Glutamatergic neuron (in vitro differentiated cells): Measurements from ENCODE around the gene ATRN. TPM values are rescaled to one million over a fixed set of nuclear protein-coding genes. Genes with fewer than 3 reads are reported as not detected.

Experiments used
- DNase-seq: peaks from one replicate; pipeline ENCODE4 v3.0.0; 2022
- H3K27ac Mint-ChIP-seq: one replicate; pipeline ENCODE4 v1.8.0; 2020; ENCODE audit warnings: mild to moderate bottlenecking, mixed read lengths, inconsistent platforms; ENCODE audit not compliant: unreplicated experiment
- H3K27me3 Mint-ChIP-seq: one replicate; pipeline ENCODE4 v1.8.0; 2020; ENCODE audit warnings: mild to moderate bottlenecking, moderate library complexity, mixed read lengths, inconsistent platforms; ENCODE audit not compliant: unreplicated experiment
- H3K36me3 Mint-ChIP-seq: one replicate; pipeline ENCODE4 v1.8.0; 2020; ENCODE audit warnings: mild to moderate bottlenecking, mixed read lengths, inconsistent platforms; ENCODE audit not compliant: unreplicated experiment
- H3K4me1 Mint-ChIP-seq: one replicate; pipeline ENCODE4 v1.8.0; 2020; ENCODE audit warnings: mild to moderate bottlenecking, low read depth, mixed read lengths, inconsistent platforms; ENCODE audit not compliant: unreplicated experiment
- H3K4me3 Mint-ChIP-seq: one replicate; pipeline ENCODE4 v1.8.0; 2020; ENCODE audit warnings: mild to moderate bottlenecking, mixed read lengths, inconsistent platforms; ENCODE audit not compliant: unreplicated experiment
- H3K9me3 Mint-ChIP-seq: one replicate; pipeline ENCODE4 v1.8.0; 2020; ENCODE audit warnings: mild to moderate bottlenecking, moderate library complexity, mixed read lengths, inconsistent platforms; ENCODE audit not compliant: unreplicated experiment
- total RNA-seq: library from RNA; stranded (reverse); fragmentation: NEBNext Ultra II Directional; extraction: Animal tissue kit (Norgen Biotek cat#: 25700); gene quantifications from one replicate; pipeline ENCODE4 v1.2.1, GENCODE V29; 2021; ENCODE audit not compliant: unreplicated experiment
- TF ChIP-seq, protein P1 (sequence below): fragments of 200-600 bp; sonication (generic); IDR thresholded peaks from one replicate; pipeline ENCODE4 v1.5.0; 2021; ENCODE audit not compliant: partially characterized antibody, unreplicated experiment

The ATRN gene
- total RNA-seq, 1 donor from 2014 or later = 31.1 TPM

DNA sequence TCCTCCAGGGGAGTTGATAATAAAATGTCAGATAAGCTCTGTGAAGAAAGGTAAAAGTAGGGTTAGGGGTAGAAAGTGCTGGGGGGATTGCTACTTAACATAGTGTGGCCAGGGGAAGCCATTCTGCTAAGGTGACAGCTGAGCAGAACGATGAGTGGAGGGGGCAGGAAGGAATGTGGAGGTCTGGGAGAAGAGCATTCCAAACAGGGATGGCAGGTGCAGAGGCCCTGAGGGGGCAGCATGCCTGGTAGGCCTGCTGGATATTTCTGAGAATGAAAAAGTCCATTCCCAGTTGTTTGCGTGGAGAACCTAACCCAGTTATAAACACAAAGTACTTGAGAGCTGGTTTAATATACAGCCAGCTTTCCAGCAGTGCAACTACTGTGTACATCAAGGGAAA lies 183.1 kb downstream of the ATRN start:
- Mint-ChIP-seq H3K9me3 (no peaks in the 10 kb centered on the region), H3K36me3 (no peaks in the 10 kb centered on the region), H3K4me1 (peaks cover 15% of the 10 kb centered on the region), H3K4me3 (no peak overlapping the region), H3K27ac (no peak overlapping the region), H3K27me3 (peaks cover under 1% of the 10 kb centered on the region)
- DNase-seq = no peak
- TF ChIP-seq, protein P1, sequence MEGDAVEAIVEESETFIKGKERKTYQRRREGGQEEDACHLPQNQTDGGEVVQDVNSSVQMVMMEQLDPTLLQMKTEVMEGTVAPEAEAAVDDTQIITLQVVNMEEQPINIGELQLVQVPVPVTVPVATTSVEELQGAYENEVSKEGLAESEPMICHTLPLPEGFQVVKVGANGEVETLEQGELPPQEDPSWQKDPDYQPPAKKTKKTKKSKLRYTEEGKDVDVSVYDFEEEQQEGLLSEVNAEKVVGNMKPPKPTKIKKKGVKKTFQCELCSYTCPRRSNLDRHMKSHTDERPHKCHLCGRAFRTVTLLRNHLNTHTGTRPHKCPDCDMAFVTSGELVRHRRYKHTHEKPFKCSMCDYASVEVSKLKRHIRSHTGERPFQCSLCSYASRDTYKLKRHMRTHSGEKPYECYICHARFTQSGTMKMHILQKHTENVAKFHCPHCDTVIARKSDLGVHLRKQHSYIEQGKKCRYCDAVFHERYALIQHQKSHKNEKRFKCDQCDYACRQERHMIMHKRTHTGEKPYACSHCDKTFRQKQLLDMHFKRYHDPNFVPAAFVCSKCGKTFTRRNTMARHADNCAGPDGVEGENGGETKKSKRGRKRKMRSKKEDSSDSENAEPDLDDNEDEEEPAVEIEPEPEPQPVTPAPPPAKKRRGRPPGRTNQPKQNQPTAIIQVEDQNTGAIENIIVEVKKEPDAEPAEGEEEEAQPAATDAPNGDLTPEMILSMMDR = no peak

DNA sequence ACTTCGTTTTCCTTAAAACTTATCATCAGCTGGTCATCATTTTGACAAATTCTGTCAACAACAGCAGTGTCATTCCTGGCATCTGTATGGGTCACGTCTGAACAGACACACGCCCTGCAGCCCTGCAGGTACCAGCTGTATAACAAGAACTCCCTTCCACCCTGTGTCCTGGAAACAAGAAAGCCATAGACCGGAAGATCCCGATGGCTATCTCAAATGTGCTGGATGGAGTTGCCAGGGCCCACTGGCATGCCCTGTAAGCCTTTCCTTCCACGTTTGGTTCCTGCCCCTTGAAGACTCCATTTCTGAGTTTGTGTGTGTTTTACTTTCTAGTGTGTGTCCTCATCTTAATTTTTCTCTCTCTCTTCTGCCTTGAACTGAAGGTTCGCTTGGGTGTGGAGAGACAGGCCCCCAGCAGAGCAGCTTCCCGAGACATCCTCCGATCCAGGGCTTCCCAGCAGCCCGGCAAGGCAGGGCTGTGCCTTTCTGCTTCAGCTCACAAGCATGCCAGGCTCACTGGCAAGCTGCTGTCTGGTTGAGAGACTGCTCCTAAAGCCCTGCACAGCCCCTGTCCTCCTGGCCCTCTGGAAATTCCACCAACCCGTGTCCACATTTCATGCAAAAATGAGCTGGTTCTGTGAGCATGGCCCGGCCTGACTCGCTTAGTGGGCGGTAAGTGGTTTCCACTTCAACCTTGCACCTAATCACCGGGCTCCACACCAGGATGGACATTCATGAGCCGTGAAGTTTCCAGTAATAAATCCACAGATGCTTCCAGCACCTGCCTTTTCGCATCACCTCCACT lies 183.7 kb downstream of the ATRN start:
- H3K27ac Mint-ChIP-seq = no peak overlapping the region
- no peak for DNase-seq
- TF ChIP-seq, protein P1 = no peak
- peaks cover 2% of the 10 kb centered on the region for H3K9me3 Mint-ChIP-seq
- peaks cover 4% of the 10 kb centered on the region for H3K27me3 Mint-ChIP-seq
- H3K4me1 Mint-ChIP-seq = peaks cover 16% of the 10 kb centered on the region
- no peak overlapping the region for H3K4me3 Mint-ChIP-seq
- H3K36me3 Mint-ChIP-seq = no peaks in the 10 kb centered on the region

DNA sequence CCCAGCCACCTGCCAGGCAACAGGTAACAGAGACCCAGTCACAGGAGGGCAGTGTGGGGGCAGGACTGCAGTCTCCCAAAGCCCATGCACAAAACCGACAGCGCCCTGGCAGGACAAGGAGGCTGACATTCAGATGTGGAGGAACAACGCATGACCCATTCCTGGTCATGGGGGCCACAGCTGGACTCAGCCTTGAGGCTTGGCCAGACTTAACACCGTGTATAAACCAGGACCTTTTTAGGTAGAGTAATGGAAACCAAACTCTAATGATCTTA lies 184.2 kb downstream of the ATRN start:
- TF ChIP-seq, protein P1 = no peak
- peaks cover 16% of the 10 kb centered on the region for H3K4me1 Mint-ChIP-seq
- H3K4me3 Mint-ChIP-seq = no peak overlapping the region
- H3K9me3 Mint-ChIP-seq = peaks cover 2% of the 10 kb centered on the region
- no peak overlapping the region for H3K27ac Mint-ChIP-seq
- H3K27me3 Mint-ChIP-seq = peaks cover 4% of the 10 kb centered on the region
- no peaks in the 10 kb centered on the region for H3K36me3 Mint-ChIP-seq
- DNase-seq = no peak

DNA sequence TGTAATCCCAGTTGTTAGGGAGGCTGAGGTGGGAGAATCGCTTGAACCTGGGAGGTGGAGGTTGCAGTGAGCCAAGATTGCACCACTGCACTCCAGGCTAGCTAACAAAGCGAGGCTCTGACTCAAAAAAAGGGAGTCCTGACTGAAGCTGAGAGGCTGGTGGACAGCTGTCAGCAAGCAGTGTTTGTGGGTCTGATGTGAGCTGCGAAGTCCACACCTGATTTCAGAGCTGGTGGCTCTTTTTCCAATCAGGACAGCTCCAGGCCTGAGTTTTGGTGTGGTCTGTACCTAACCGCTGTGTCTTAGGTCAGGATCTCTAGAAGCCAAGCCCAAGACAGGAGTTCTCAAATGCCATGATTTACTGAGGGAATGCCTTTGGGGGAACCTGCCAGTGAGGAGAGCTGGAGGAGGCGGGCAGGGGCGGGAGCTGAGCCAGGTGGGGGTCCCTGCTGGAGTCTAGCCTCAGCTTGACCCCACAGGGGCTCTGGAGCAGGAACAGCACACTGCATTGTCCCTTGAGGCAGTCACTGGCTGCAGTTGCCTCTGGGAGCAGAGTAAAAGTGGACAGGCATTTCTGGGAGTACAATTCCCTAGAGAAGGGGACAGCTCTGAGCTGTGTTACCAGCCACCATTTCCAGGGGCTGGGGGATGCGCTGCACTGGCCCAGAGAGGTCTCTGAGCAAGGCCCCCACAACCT lies 187.3 kb downstream of the ATRN start:
- peaks cover 12% of the 10 kb centered on the region for H3K27me3 Mint-ChIP-seq
- no peaks in the 10 kb centered on the region for H3K36me3 Mint-ChIP-seq
- H3K27ac Mint-ChIP-seq = no peak overlapping the region
- peaks cover 4% of the 10 kb centered on the region for H3K9me3 Mint-ChIP-seq
- peak; percentile 10 for DNase-seq
- TF ChIP-seq, protein P1 = no peak
- H3K4me1 Mint-ChIP-seq = peaks cover 12% of the 10 kb centered on the region
- H3K4me3 Mint-ChIP-seq = no peak overlapping the region
